ENCODE measurements around the gene CDH8.

GRCh38 chr16:61926766-61927165 is 109.5 kb downstream of the CDH8 start:
- no peak for TF ChIP-seq CTCF (IDR thresholded peaks at IDR 0.05; ENCODE audit: low read depth, low read length, poor library complexity, severe bottlenecking)
- no peak for TF ChIP-seq EZH2phosphoT487 (IDR thresholded peaks at IDR 0.05; ENCODE audit: borderline replicate concordance, low read length)

All from DOHH2 (cell line).